ENCODE measurements around the gene C1QL4. TPM values are rescaled to one million over a fixed set of nuclear protein-coding genes. Genes with fewer than 3 reads are reported as not detected.
A peak's percentile ranks its signal among the peaks of the same experiment; 100 is the strongest.

Gene C1QL4
- total and polyA plus RNA-seq, 9 of the 15 experiments (the other 6 are each of a cell fraction or from before 2014, with no cell fraction given), result 0.08 to 2.1 (median 0.31) TPM

DNA sequence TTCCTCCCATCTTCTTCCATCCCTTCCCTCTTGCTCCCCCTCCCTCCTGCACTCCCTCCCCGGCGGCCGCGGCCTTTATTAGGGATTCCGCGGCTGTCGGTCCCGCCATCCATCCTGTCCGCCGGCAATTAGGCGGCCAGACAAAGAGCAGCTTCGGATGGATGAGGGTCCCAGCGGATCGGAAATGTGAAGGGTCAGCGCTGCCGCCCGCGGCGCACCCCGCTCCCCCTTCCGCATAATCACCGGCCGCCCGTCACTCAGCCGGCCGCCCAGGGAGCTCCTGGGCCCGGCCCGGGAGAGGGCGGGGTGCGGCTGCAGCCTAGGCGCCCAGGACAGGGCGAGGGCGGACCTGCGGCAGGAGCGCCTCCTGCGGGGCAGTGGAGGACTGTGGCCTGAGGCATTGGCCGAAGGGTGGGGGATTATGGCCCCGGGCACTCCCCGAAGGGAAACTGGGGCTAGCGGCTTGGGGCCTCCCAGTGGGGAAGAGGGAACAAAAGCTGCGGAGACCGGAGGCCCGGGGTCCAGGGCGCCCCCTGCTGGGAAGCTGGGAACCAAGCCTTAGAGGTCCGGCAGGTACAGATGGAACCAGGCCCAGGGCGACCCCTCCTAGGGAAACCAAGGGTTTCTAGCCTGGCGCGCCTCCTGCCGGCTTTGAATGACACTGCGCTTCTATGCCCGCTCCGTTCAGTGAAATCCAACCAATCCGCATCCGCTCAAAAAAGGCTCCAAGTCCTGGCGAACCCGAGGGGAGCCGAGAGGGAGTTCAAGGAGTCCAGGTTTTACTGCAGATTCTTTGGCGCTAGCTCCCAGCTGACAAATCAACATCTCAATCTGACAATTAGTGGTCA, 5.3 kb upstream of the C1QL4 start (continued):
- TF ChIP-seq ZBTB8A (IDR thresholded peaks at IDR 0.05; ENCODE audit: partially characterized antibody), result no peak
- TF ChIP-seq, protein P1, sequence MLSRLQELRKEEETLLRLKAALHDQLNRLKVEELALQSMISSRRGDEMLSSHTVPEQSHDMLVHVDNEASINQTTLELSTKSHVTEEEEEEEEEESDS (CRISPR knock-in tag; IDR thresholded peaks at IDR 0.05), result no peak
- TF ChIP-seq, protein P2, sequence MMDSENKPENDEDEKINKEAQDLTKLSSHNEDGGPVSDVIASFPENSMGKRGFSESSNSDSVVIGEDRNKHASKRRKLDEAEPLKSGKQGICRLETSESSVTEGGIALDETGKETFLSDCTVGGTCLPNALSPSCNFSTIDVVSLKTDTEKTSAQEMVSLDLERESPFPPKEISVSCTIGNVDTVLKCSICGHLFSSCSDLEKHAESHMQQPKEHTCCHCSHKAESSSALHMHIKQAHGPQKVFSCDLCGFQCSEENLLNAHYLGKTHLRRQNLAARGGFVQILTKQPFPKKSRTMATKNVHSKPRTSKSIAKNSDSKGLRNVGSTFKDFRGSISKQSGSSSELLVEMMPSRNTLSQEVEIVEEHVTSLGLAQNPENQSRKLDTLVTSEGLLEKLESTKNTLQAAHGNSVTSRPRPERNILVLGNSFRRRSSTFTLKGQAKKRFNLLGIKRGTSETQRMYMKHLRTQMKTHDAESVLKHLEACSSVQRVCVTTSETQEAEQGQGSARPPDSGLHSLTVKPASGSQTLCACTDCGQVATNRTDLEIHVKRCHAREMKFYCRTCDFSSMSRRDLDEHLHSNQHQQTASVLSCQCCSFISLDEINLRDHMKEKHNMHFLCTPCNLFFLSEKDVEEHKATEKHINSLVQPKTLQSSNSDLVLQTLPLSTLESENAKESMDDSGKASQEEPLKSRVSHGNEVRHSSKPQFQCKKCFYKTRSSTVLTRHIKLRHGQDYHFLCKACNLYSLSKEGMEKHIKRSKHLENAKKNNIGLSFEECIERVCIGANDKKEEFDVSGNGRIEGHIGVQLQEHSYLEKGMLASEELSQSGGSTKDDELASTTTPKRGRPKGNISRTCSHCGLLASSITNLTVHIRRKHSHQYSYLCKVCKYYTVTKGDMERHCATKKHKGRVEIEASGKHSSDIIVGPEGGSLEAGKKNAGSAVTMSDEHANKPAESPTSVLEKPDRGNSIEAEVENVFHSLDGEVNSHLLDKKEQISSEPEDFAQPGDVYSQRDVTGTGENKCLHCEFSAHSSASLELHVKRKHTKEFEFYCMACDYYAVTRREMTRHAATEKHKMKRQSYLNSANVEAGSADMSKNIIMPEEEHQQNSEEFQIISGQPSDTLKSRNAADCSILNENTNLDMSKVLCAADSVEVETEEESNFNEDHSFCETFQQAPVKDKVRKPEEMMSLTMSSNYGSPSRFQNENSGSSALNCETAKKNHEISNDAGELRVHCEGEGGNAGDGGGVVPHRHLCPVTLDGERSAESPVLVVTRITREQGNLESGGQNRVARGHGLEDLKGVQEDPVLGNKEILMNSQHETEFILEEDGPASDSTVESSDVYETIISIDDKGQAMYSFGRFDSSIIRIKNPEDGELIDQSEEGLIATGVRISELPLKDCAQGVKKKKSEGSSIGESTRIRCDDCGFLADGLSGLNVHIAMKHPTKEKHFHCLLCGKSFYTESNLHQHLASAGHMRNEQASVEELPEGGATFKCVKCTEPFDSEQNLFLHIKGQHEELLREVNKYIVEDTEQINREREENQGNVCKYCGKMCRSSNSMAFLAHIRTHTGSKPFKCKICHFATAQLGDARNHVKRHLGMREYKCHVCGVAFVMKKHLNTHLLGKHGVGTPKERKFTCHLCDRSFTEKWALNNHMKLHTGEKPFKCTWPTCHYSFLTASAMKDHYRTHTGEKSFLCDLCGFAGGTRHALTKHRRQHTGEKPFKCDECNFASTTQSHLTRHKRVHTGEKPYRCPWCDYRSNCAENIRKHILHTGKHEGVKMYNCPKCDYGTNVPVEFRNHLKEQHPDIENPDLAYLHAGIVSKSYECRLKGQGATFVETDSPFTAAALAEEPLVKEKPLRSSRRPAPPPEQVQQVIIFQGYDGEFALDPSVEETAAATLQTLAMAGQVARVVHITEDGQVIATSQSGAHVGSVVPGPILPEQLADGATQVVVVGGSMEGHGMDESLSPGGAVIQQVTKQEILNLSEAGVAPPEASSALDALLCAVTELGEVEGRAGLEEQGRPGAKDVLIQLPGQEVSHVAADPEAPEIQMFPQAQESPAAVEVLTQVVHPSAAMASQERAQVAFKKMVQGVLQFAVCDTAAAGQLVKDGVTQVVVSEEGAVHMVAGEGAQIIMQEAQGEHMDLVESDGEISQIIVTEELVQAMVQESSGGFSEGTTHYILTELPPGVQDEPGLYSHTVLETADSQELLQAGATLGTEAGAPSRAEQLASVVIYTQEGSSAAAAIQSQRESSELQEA (IDR thresholded peaks at IDR 0.05; ENCODE audit: low read depth), result no peak
- TF ChIP-seq RBM15 (IDR thresholded peaks at IDR 0.05; ENCODE audit: insufficient read depth, low read length), result no peak
- no peak for TF ChIP-seq NCOA4 (IDR thresholded peaks at IDR 0.05; ENCODE audit: partially characterized antibody)
- TF ChIP-seq NFRKB (IDR thresholded peaks at IDR 0.05; ENCODE audit: low read depth), result no peak
- TF ChIP-seq ZNF143 (CRISPR knock-in tag; IDR thresholded peaks at IDR 0.05), result no peak
- no peak for TF ChIP-seq BRCA1 (IDR thresholded peaks at IDR 0.05)
- TF ChIP-seq BRCA1 (CRISPR knock-in tag; IDR thresholded peaks at IDR 0.05), result no peak
- TF ChIP-seq KAT2B (IDR thresholded peaks at IDR 0.05; ENCODE audit: low read depth, low read length), result no peak
- TF ChIP-seq ZNF589 (CRISPR knock-in tag; IDR thresholded peaks at IDR 0.05; ENCODE audit: low read depth), result no peak
- peak; percentile 61 for TF ChIP-seq NFE2 (IDR thresholded peaks at IDR 0.05; ENCODE audit: low read depth)
- no peak for TF ChIP-seq MED1 (CRISPR knock-in tag; IDR thresholded peaks at IDR 0.05; ENCODE audit: borderline replicate concordance)
- no peak for TF ChIP-seq CSDE1 (IDR thresholded peaks at IDR 0.05)
- no peak for TF ChIP-seq MBD2 (IDR thresholded peaks at IDR 0.05; ENCODE audit: borderline replicate concordance, low read depth)
- no peak for TF ChIP-seq SMAD1 (IDR thresholded peaks at IDR 0.05; ENCODE audit: low read depth, low read length, partially characterized antibody)
- peak; percentile 78 for TF ChIP-seq RB1 (IDR thresholded peaks at IDR 0.05; ENCODE audit: low read depth)
- TF ChIP-seq, protein P3, sequence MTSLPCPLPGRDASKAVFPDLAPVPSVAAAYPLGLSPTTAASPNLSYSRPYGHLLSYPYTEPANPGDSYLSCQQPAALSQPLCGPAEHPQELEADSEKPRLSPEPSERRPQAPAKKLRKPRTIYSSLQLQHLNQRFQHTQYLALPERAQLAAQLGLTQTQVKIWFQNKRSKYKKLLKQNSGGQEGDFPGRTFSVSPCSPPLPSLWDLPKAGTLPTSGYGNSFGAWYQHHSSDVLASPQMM (CRISPR knock-in tag; IDR thresholded peaks at IDR 0.05), result no peak
- no peak for TF ChIP-seq ZNF316 (IDR thresholded peaks at IDR 0.05)
- no peak for TF ChIP-seq DIDO1 (tag; IDR thresholded peaks at IDR 0.05; ENCODE audit: low read depth)
- no peak for TF ChIP-seq BRD9 (IDR thresholded peaks at IDR 0.05; ENCODE audit: low read depth, partially characterized antibody)
- TF ChIP-seq ATF1 (CRISPR knock-in tag; IDR thresholded peaks at IDR 0.05), result no peak; the same call in 1 of the 2 replicates
- peak; percentile 57; the same call in 1 of the 2 replicates for TF ChIP-seq ATF1 (tag; IDR thresholded peaks at IDR 0.05)

Measured in K562 (cell line).